DOHH2 (cell line): ENCODE data around the gene DOCK11.

Experiments
- EZH2phosphoT487 ChIP-seq: fragments of 200-600 bp; sonication (generic); IDR thresholded peaks from 2 replicates; pipeline ENCODE4 v1.6.1; 2017; ENCODE audit warnings: borderline replicate concordance, mild to moderate bottlenecking, antibody characterized with exemption, low read length, moderate library complexity, mixed read lengths
- TF ChIP-seq, protein P1 (sequence below): fragments of 200-600 bp; sonication (generic); IDR thresholded peaks from one replicate; pipeline ENCODE4 v1.5.1; 2014; ENCODE audit warnings: antibody characterized with exemption, mild to moderate bottlenecking, low read depth, low read length; ENCODE audit not compliant: poor library complexity, severe bottlenecking

DNA sequence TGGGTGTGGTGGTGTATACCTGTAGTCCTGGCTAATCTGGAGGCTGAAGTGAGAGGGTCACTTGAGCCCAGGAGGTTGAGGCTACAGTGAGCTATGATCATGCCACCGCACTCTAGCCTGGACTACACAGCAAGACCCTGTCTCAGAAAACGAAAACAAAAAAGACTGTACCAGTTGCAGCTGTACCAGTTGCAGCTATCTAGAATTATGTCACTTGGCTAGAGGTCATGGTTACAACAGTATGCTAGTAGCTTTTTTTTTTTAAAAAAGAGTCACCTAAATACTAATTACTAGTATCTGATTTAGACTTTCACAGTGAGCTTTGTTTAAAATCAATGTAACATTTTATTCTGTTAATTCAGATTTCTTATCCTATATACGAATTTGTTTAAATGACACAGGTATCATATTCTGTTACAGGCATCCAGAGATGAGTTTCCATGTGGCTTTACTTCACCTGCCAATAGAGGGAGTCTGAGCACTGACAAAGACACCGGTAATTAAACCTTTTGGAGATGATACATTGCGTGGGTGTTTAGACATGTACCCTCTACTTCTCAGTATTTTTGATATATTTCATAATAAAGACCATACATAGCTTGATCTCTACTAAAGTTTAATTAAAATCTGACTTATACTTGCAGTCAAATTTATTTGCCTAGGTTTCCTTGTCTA, 131.6 kb downstream of the DOCK11 start:
- TF ChIP-seq, protein P1, sequence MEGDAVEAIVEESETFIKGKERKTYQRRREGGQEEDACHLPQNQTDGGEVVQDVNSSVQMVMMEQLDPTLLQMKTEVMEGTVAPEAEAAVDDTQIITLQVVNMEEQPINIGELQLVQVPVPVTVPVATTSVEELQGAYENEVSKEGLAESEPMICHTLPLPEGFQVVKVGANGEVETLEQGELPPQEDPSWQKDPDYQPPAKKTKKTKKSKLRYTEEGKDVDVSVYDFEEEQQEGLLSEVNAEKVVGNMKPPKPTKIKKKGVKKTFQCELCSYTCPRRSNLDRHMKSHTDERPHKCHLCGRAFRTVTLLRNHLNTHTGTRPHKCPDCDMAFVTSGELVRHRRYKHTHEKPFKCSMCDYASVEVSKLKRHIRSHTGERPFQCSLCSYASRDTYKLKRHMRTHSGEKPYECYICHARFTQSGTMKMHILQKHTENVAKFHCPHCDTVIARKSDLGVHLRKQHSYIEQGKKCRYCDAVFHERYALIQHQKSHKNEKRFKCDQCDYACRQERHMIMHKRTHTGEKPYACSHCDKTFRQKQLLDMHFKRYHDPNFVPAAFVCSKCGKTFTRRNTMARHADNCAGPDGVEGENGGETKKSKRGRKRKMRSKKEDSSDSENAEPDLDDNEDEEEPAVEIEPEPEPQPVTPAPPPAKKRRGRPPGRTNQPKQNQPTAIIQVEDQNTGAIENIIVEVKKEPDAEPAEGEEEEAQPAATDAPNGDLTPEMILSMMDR = no peak
- TF ChIP-seq EZH2phosphoT487 = no peak
